Glutamatergic neuron (in vitro differentiated cells): Measurements from ENCODE around the gene MRPL23. TPM values are rescaled to one million over a fixed set of nuclear protein-coding genes. Genes with fewer than 3 reads are reported as not detected.

Source experiments
- DNase-seq: peaks from one replicate; pipeline ENCODE4 v3.0.0; 2022
- H3K27ac Mint-ChIP-seq: one replicate; pipeline ENCODE4 v1.8.0; 2020; ENCODE audit warnings: mild to moderate bottlenecking, mixed read lengths, inconsistent platforms; ENCODE audit not compliant: unreplicated experiment
- H3K27me3 Mint-ChIP-seq: one replicate; pipeline ENCODE4 v1.8.0; 2020; ENCODE audit warnings: mild to moderate bottlenecking, moderate library complexity, mixed read lengths, inconsistent platforms; ENCODE audit not compliant: unreplicated experiment
- H3K36me3 Mint-ChIP-seq: one replicate; pipeline ENCODE4 v1.8.0; 2020; ENCODE audit warnings: mild to moderate bottlenecking, mixed read lengths, inconsistent platforms; ENCODE audit not compliant: unreplicated experiment
- H3K4me1 Mint-ChIP-seq: one replicate; pipeline ENCODE4 v1.8.0; 2020; ENCODE audit warnings: mild to moderate bottlenecking, low read depth, mixed read lengths, inconsistent platforms; ENCODE audit not compliant: unreplicated experiment
- H3K4me3 Mint-ChIP-seq: one replicate; pipeline ENCODE4 v1.8.0; 2020; ENCODE audit warnings: mild to moderate bottlenecking, mixed read lengths, inconsistent platforms; ENCODE audit not compliant: unreplicated experiment
- H3K9me3 Mint-ChIP-seq: one replicate; pipeline ENCODE4 v1.8.0; 2020; ENCODE audit warnings: mild to moderate bottlenecking, moderate library complexity, mixed read lengths, inconsistent platforms; ENCODE audit not compliant: unreplicated experiment
- CTCF ChIP-seq: fragments of 200-600 bp; sonication (generic); IDR thresholded peaks from one replicate; pipeline ENCODE4 v1.5.0; 2021; ENCODE audit not compliant: partially characterized antibody, unreplicated experiment
- total RNA-seq: library from RNA; stranded (reverse); fragmentation: NEBNext Ultra II Directional; extraction: Animal tissue kit (Norgen Biotek cat#: 25700); gene quantifications from one replicate; pipeline ENCODE4 v1.2.1, GENCODE V29; 2021; ENCODE audit not compliant: unreplicated experiment

The MRPL23 gene
- total RNA-seq, 1 donor from 2014 or later = 27.6 TPM

- Mint-ChIP-seq H3K9me3 (no peaks in the 10 kb centered on the region), H3K4me3 (no peak overlapping the region), H3K36me3 (no peaks in the 10 kb centered on the region), H3K27me3 (no peaks in the 10 kb centered on the region), H3K4me1 (no peaks in the 10 kb centered on the region), H3K27ac (no peak overlapping the region)
- TF ChIP-seq CTCF = no peak
- no peak for DNase-seq
These were observed 28.1 kb downstream of the MRPL23 start for GRCh38 chr11:1975185-1975584.

GRCh38 chr11:1978720-1979473, 31.8 kb downstream of the MRPL23 start:
- no peaks in the 10 kb centered on the region for H3K27me3 Mint-ChIP-seq
- H3K9me3 Mint-ChIP-seq = no peaks in the 10 kb centered on the region
- DNase-seq = peak; percentile 12
- H3K27ac Mint-ChIP-seq = no peak overlapping the region
- TF ChIP-seq CTCF = no peak
- H3K36me3 Mint-ChIP-seq = no peaks in the 10 kb centered on the region
- no peak overlapping the region for H3K4me3 Mint-ChIP-seq
- H3K4me1 Mint-ChIP-seq = no peaks in the 10 kb centered on the region

DNA sequence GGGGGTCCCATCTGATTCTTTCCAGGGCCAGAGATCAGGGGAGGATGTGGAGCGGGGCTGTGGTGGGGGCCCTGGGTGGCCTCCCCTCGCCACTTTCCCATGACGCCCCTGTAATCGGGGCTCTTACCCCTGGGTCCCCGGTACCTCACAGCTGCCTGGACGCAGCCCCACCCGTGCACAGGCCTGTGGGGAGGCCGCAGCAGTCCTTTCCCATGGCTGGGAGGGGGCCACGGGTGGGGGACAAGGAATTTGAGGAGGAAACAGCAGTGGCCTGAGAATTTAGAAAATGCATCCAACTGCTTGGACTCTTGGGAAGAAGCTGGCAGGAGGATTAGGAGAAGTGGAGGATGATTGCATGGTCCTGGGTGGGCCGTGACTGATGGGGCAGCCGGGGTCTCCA, 32.5 kb downstream of the MRPL23 start:
- H3K36me3 Mint-ChIP-seq = no peaks in the 10 kb centered on the region
- no peaks in the 10 kb centered on the region for H3K27me3 Mint-ChIP-seq

GRCh38 chr11:1982873-1983600, 35.9 kb downstream of the MRPL23 start:
- no peak for DNase-seq
- H3K27me3 Mint-ChIP-seq = no peaks in the 10 kb centered on the region
- no peak for TF ChIP-seq CTCF
- H3K36me3 Mint-ChIP-seq = no peaks in the 10 kb centered on the region
- no peak overlapping the region for H3K4me3 Mint-ChIP-seq
- no peaks in the 10 kb centered on the region for H3K9me3 Mint-ChIP-seq
- no peak overlapping the region for H3K27ac Mint-ChIP-seq
- H3K4me1 Mint-ChIP-seq = no peaks in the 10 kb centered on the region

More for the DNA sequence above, 32.5 kb downstream of the MRPL23 start:
- no peaks in the 10 kb centered on the region for H3K4me1 Mint-ChIP-seq
- no peaks in the 10 kb centered on the region for H3K9me3 Mint-ChIP-seq
- DNase-seq = no peak
- no peak overlapping the region for H3K4me3 Mint-ChIP-seq
- no peak overlapping the region for H3K27ac Mint-ChIP-seq
- no peak for TF ChIP-seq CTCF

DNA sequence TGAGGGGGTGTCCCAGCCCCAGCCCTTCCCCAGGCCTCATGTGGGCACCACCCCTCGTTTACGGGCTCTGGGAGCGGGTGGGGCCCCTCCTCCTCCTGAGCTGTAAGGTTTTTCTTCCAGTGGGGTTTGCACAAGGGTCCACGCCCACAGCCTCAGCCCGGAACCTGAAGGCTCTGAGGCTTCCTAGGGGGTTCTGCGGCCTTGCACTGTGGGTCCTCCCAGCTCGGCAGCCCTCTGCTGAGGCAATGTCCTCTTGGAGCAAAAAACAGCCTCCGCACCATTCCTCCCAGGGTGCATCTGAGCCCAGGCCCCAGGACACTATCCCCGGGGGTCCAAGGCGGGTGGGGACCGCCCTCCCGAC, 36.4 kb downstream of the MRPL23 start:
- no peaks in the 10 kb centered on the region for H3K4me1 Mint-ChIP-seq
- no peak for TF ChIP-seq CTCF
- H3K36me3 Mint-ChIP-seq = no peaks in the 10 kb centered on the region
- H3K4me3 Mint-ChIP-seq = no peak overlapping the region
- no peaks in the 10 kb centered on the region for H3K9me3 Mint-ChIP-seq
- DNase-seq = no peak
- no peak overlapping the region for H3K27ac Mint-ChIP-seq
- H3K27me3 Mint-ChIP-seq = no peaks in the 10 kb centered on the region
